ENCODE results near the gene GLTP. TPM values are rescaled to one million over a fixed set of nuclear protein-coding genes. Genes with fewer than 3 reads are reported as not detected.

The GLTP gene
- total RNA-seq, 1 donor from 2014 or later = 51.2 TPM

DNA sequence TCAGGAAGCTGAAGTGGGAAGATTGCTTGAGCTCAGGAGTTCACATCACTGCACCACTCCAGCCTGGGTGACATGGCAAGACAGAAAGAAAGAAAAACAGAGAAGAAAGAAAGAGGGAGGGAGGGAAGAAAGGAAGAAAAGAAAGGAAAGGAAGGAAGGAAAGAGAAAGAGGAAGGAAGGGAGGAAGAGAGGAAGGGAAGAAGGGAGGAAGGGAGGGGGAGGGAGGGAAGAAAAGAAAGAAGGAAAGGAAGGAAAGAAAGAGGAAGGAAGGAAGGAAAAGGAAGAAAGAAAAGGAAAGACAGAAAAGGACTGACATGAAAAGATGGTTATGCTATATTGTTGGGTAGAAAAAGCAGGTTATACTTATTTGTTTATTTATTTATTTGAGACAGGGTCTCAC, 3.9 kb downstream of the GLTP start:
- H3K27ac Mint-ChIP-seq (ENCODE audit: unreplicated experiment) = peak overlapping the region; percentile 57
- no peak overlapping the region for H3K4me3 Mint-ChIP-seq (ENCODE audit: unreplicated experiment)
- DNase-seq (ENCODE audit: low spot score) = no peak
- peaks cover 10% of the 10 kb centered on the region for H3K27me3 Mint-ChIP-seq (ENCODE audit: unreplicated experiment)
- H3K9me3 Mint-ChIP-seq (ENCODE audit: unreplicated experiment) = no peaks in the 10 kb centered on the region
- H3K36me3 Mint-ChIP-seq (ENCODE audit: low read depth, unreplicated experiment) = peaks cover 28% of the 10 kb centered on the region
- H3K4me1 Mint-ChIP-seq (ENCODE audit: unreplicated experiment) = peaks cover 56% of the 10 kb centered on the region
- TF ChIP-seq CTCF (IDR thresholded peaks at IDR 0.05; ENCODE audit: unreplicated experiment) = no peak

GRCh38 chr12:109875572-109876131, 4.7 kb downstream of the GLTP start:
- Mint-ChIP-seq H3K4me1 (ENCODE audit: unreplicated experiment) (peaks cover 55% of the 10 kb centered on the region), H3K4me3 (ENCODE audit: unreplicated experiment) (no peak overlapping the region), H3K36me3 (ENCODE audit: low read depth, unreplicated experiment) (peaks cover 21% of the 10 kb centered on the region), H3K9me3 (ENCODE audit: unreplicated experiment) (no peaks in the 10 kb centered on the region), H3K27ac (ENCODE audit: unreplicated experiment) (no peak overlapping the region), H3K27me3 (ENCODE audit: unreplicated experiment) (peaks cover 5% of the 10 kb centered on the region)
- TF ChIP-seq CTCF (IDR thresholded peaks at IDR 0.05; ENCODE audit: unreplicated experiment) = no peak
- DNase-seq (ENCODE audit: low spot score) = no peak

GRCh38 chr12:109873653-109874052, 6.7 kb downstream of the GLTP start:
- Mint-ChIP-seq H3K9me3 (ENCODE audit: unreplicated experiment) (no peaks in the 10 kb centered on the region), H3K27ac (ENCODE audit: unreplicated experiment) (no peak overlapping the region), H3K27me3 (ENCODE audit: unreplicated experiment) (peaks cover 2% of the 10 kb centered on the region), H3K4me3 (ENCODE audit: unreplicated experiment) (no peak overlapping the region), H3K36me3 (ENCODE audit: low read depth, unreplicated experiment) (peaks cover 21% of the 10 kb centered on the region), H3K4me1 (ENCODE audit: unreplicated experiment) (peaks cover 47% of the 10 kb centered on the region)
- no peak for TF ChIP-seq CTCF (IDR thresholded peaks at IDR 0.05; ENCODE audit: unreplicated experiment)
- no peak for DNase-seq (ENCODE audit: low spot score)

GRCh38 chr12:109871668-109872314, 8.6 kb downstream of the GLTP start:
- Mint-ChIP-seq H3K27me3 (ENCODE audit: unreplicated experiment) (no peaks in the 10 kb centered on the region), H3K4me1 (ENCODE audit: unreplicated experiment) (peaks cover 35% of the 10 kb centered on the region), H3K4me3 (ENCODE audit: unreplicated experiment) (peak overlapping the region; percentile 27), H3K36me3 (ENCODE audit: low read depth, unreplicated experiment) (peaks cover 16% of the 10 kb centered on the region), H3K27ac (ENCODE audit: unreplicated experiment) (peak overlapping the region; percentile 94), H3K9me3 (ENCODE audit: unreplicated experiment) (no peaks in the 10 kb centered on the region)
- no peak for DNase-seq (ENCODE audit: low spot score)
- TF ChIP-seq CTCF (IDR thresholded peaks at IDR 0.05; ENCODE audit: unreplicated experiment) = no peak

GRCh38 chr12:109870648-109871047, 9.7 kb downstream of the GLTP start:
- no peaks in the 10 kb centered on the region for H3K9me3 Mint-ChIP-seq (ENCODE audit: unreplicated experiment)
- no peak for DNase-seq (ENCODE audit: low spot score)
- peaks cover 15% of the 10 kb centered on the region for H3K36me3 Mint-ChIP-seq (ENCODE audit: low read depth, unreplicated experiment)
- H3K4me1 Mint-ChIP-seq (ENCODE audit: unreplicated experiment) = peaks cover 34% of the 10 kb centered on the region
- no peaks in the 10 kb centered on the region for H3K27me3 Mint-ChIP-seq (ENCODE audit: unreplicated experiment)
- peak overlapping the region; percentile 70 for H3K27ac Mint-ChIP-seq (ENCODE audit: unreplicated experiment)
- TF ChIP-seq CTCF (IDR thresholded peaks at IDR 0.05; ENCODE audit: unreplicated experiment) = no peak
- H3K4me3 Mint-ChIP-seq (ENCODE audit: unreplicated experiment) = no peak overlapping the region
